Astrocyte of the hippocampus (primary cell): ENCODE results near the gene TCTN3.
"Not testable (repeated sequence)": the region's sequence is repeated elsewhere in the genome, so short reads cannot be mapped to it uniquely, and the experiment has no call there.

Source experiments
- DNase-seq: peaks from one replicate; pipeline ENCODE4 v3.0.0; 2011; ENCODE audit warnings: low read depth, low spot score

Gene TCTN3

GRCh38 chr10:95635319-95635733, 58.4 kb downstream of the TCTN3 start:
- no peak for DNase-seq

GRCh38 chr10:95628786-95629185, 64.9 kb downstream of the TCTN3 start:
- DNase-seq, result peak; percentile 42

GRCh38 chr10:95626500-95626899, 67.2 kb downstream of the TCTN3 start:
- no peak for DNase-seq

- DNase-seq, result not testable (repeated sequence)
Measured at GRCh38 chr10:95620415-95620814, 73.3 kb downstream of the TCTN3 start.

- DNase-seq, result no peak
Measured at GRCh38 chr10:95618101-95618500, 75.6 kb downstream of the TCTN3 start.

- no peak for DNase-seq
Measured at GRCh38 chr10:95616446-95616845, 77.3 kb downstream of the TCTN3 start.
